K562 (cell line): Measurements from ENCODE around the gene UBE2M. TPM values are rescaled to one million over a fixed set of nuclear protein-coding genes. Genes with fewer than 3 reads are reported as not detected.

Source experiments
- ATF2 ChIP-seq: sonication (generic); formaldehyde crosslinking; IDR thresholded peaks from 2 replicates; pipeline ENCODE4 v1.8.1; 2022; ENCODE audit warnings: missing genetic modification reagents
- BACH1 ChIP-seq: fragments of 200-800 bp; sonication (Bioruptor generic); IDR thresholded peaks from 2 replicates; pipeline ENCODE4 v1.6.1; 2016; ENCODE audit warnings: missing genetic modification characterization, missing compliant biosample characterization
- BDP1 ChIP-seq: IDR thresholded peaks from 3 replicates; pipeline ENCODE4 v1.6.1; 2011; ENCODE audit not compliant: insufficient read length, insufficient read depth
- ERF ChIP-seq: fragments of 450-650 bp; formaldehyde crosslinking; IDR thresholded peaks from 2 replicates; pipeline ENCODE4 v1.4.0; 2020; ENCODE audit warnings: mild to moderate bottlenecking, mixed read lengths
- GABPB1 ChIP-seq: sonication (generic); formaldehyde crosslinking; IDR thresholded peaks from 2 replicates; pipeline ENCODE4 v1.8.0; 2022; ENCODE audit warnings: mild to moderate bottlenecking, missing genetic modification reagents
- MIER1 ChIP-seq: fragments of 450-650 bp; IDR thresholded peaks from 2 replicates; pipeline ENCODE4 v1.6.1; 2016; ENCODE audit warnings: antibody characterized with exemption, mild to moderate bottlenecking, low read depth
- NBN ChIP-seq: fragments of 450-650 bp; IDR thresholded peaks from 2 replicates; pipeline ENCODE4 v1.6.1; 2016; ENCODE audit warnings: low read depth, mild to moderate bottlenecking
- POLR3A ChIP-seq: IDR thresholded peaks from 2 replicates; pipeline ENCODE4 v1.6.1; 2011; ENCODE audit warnings: borderline replicate concordance, mild to moderate bottlenecking, moderate library complexity; ENCODE audit not compliant: insufficient read length, insufficient read depth; ENCODE audit errors: extremely low read depth
- POU5F1 ChIP-seq: fragments of 150-350 bp; IDR thresholded peaks from 2 replicates; pipeline ENCODE4 v1.6.1; 2014; ENCODE audit warnings: borderline replicate concordance, low read length, low read depth, mild to moderate bottlenecking; ENCODE audit not compliant: partially characterized antibody
- RBM15 ChIP-seq: fragments of 200-400 bp; formaldehyde crosslinking; IDR thresholded peaks from 2 replicates; pipeline ENCODE4 v1.6.1; 2018; ENCODE audit warnings: mild to moderate bottlenecking, low read length, moderate library complexity; ENCODE audit not compliant: insufficient read depth
- RCOR1 ChIP-seq, 2 experiments: IDR thresholded peaks; 2 replicates each; pipeline ENCODE4 v1.6.1; 2012; ENCODE audit warnings: low read depth in 2 of 2, low read length in 2 of 2, borderline replicate concordance in 1 of 2, improper control_type of control experiment in 1 of 2
- SREBF1 ChIP-seq: fragments of 150-350 bp; IDR thresholded peaks from 2 replicates; pipeline ENCODE4 v1.6.1; 2014; ENCODE audit warnings: antibody characterized with exemption, low read depth, low read length, borderline replicate concordance
- SRF ChIP-seq, 2 experiments: fragments of 250-450, 450-650 bp in 1 of 2; sonication (Bioruptor Pico) in 1 of 2; sonication (generic) in 1 of 2; formaldehyde crosslinking; IDR thresholded peaks; 2 replicates each; pipeline versions ENCODE4 v1.5.0 to v1.5.1; 2020 to 2022; ENCODE audit warnings: mild to moderate bottlenecking in 1 of 2, missing genetic modification reagents in 1 of 2
- TCF7L2 ChIP-seq: fragments of 150-350 bp; IDR thresholded peaks from 2 replicates; pipeline ENCODE4 v1.6.1; 2016; ENCODE audit warnings: low read depth, mild to moderate bottlenecking, low read length, moderate library complexity
- YBX1 ChIP-seq: fragments of 450-650 bp; IDR thresholded peaks from 2 replicates; pipeline ENCODE4 v1.7.1; 2016; ENCODE audit warnings: mild to moderate bottlenecking
- ZNF655 ChIP-seq: fragments of 250-450 bp; sonication (Bioruptor Pico); IDR thresholded peaks from 2 replicates; pipeline ENCODE4 v1.5.0; 2021
- ZNF740 ChIP-seq, 3 experiments: fragments of 200-800 bp in 1 of 3; sonication (Bioruptor generic) in 1 of 3; sonication (generic) in 1 of 3; formaldehyde crosslinking in 1 of 3; IDR thresholded peaks; 2 replicates each; pipeline versions ENCODE4 v1.6.1 to v1.8.0; 2016 to 2022; ENCODE audit warnings: mild to moderate bottlenecking in 2 of 3, missing compliant biosample characterization in 2 of 3, missing genetic modification characterization in 2 of 3, missing genetic modification reagents in 1 of 3
- polyA plus RNA-seq, 8 experiments: library from polyadenylated mRNA; depleted of rRNA in 4 of 8; stranded (reverse) in 5 of 8; unstranded in 3 of 8; fragments of >200 nt; fragmentation: Nextera tagmentation in 2 of 8; fragmentation: Illumina TruSeq in 1 of 8; extraction: Ambion mirVana in 2 of 8; extraction: Trizol in 1 of 8; gene quantifications; 2 replicates each; pipeline versions ENCODE4 v1.2.1 to v1.2.3, GENCODE V29; 2011 to 2014; ENCODE audit warnings: inconsistent platforms in 1 of 8, missing spikeins in 1 of 8
- total RNA-seq, 7 experiments: library from RNA; depleted of rRNA in 6 of 7; stranded (reverse); fragments of >200 nt in 6 of 7; fragmentation: Illumina TruSeq in 2 of 7; extraction: Trizol in 2 of 7; gene quantifications; 2 replicates each; pipeline versions ENCODE4 v1.2.1 to v1.2.3, GENCODE V29; 2011 to 2021; ENCODE audit warnings: low replicate concordance in 1 of 7
- TF ChIP-seq, protein P1 (sequence below): fragments of 250-450 bp; sonication (Bioruptor Pico); IDR thresholded peaks from 2 replicates; pipeline ENCODE4 v1.5.0; 2021; ENCODE audit warnings: mild to moderate bottlenecking, borderline replicate concordance
- TF ChIP-seq, protein P2 (sequence below): fragments of 450-650 bp; conservative IDR thresholded peaks from 2 replicates; pipeline ENCODE4 v1.6.1; 2016; ENCODE audit warnings: missing genetic modification characterization, low read depth, mild to moderate bottlenecking, missing compliant biosample characterization, moderate library complexity

The UBE2M gene
- total and polyA plus RNA-seq, 9 of the 15 experiments (the other 6 are each of a cell fraction or from before 2014, with no cell fraction given) = 0.92 to 163 (median 85.7) TPM

GRCh38 chr19:58554494-58555368 is 3.7 kb downstream of the UBE2M start, which contains the start of gene CHMP2A (continued):
- TF ChIP-seq, protein P1, sequence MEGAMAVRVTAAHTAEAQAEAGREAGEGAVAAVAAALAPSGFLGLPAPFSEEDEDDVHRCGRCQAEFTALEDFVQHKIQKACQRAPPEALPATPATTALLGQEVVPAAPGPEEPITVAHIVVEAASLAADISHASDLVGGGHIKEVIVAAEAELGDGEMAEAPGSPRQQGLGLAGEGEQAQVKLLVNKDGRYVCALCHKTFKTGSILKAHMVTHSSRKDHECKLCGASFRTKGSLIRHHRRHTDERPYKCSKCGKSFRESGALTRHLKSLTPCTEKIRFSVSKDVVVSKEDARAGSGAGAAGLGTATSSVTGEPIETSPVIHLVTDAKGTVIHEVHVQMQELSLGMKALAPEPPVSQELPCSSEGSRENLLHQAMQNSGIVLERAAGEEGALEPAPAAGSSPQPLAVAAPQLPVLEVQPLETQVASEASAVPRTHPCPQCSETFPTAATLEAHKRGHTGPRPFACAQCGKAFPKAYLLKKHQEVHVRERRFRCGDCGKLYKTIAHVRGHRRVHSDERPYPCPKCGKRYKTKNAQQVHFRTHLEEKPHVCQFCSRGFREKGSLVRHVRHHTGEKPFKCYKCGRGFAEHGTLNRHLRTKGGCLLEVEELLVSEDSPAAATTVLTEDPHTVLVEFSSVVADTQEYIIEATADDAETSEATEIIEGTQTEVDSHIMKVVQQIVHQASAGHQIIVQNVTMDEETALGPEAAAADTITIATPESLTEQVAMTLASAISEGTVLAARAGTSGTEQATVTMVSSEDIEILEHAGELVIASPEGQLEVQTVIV = no peak
- TF ChIP-seq ERF (CRISPR knock-in tag) (peak; percentile 90), BDP1 (no peak), ATF2 (CRISPR knock-in tag) (no peak), BACH1 (no peak), SRF (CRISPR knock-in tag; IDR thresholded peaks at IDR 0.05) (peak; percentile 10 to 33; a peak in 2 of 4 replicates), RBM15 (no peak), TCF7L2 (no peak), ZNF655 (0 out of 2 replicates have a peak, but pooled peaks have one; percentile 32), MIER1 (no peak), POU5F1 (peak; percentile 82), NBN (no peak), SREBF1 (no peak), YBX1 (no peak), RCOR1 (IDR thresholded peaks at IDR 0.05; ENCODE audit: borderline replicate concordance in 1 of 2, low read depth in 2 of 2, low read length in 2 of 2) (peak in 1 of 2 experiments; percentile 23; a peak in 2 of 4 replicates), POLR3A (no peak), ZNF740 (CRISPR knock-in tag; IDR thresholded peaks at IDR 0.05) (peak; percentile 73; the same call in 1 of the 2 replicates), ZNF740 (tag; IDR thresholded peaks at IDR 0.05) (no peak), GABPB1 (CRISPR knock-in tag) (peak; percentile 99)
- TF ChIP-seq, protein P2, sequence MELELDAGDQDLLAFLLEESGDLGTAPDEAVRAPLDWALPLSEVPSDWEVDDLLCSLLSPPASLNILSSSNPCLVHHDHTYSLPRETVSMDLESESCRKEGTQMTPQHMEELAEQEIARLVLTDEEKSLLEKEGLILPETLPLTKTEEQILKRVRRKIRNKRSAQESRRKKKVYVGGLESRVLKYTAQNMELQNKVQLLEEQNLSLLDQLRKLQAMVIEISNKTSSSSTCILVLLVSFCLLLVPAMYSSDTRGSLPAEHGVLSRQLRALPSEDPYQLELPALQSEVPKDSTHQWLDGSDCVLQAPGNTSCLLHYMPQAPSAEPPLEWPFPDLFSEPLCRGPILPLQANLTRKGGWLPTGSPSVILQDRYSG (tag) = no peak
